HCT116 (cell line): ENCODE measurements around the gene RXFP2. TPM values are rescaled to one million over a fixed set of nuclear protein-coding genes. Genes with fewer than 3 reads are reported as not detected.

Source experiments
- ATAC-seq: fragments of 200-7000 bp; cut with Tn5 transposase; 2 replicates; pipeline ENCODE4 v1.9.1; 2020; ENCODE audit warnings: mild to moderate bottlenecking, moderate library complexity
- BruUV-seq: library from RNA; stranded (reverse); fragments of 400-500 nt; replicated peaks from 2 replicates; lab custom pipeline; 2021; lab: Mats Ljungman, UMichigan
- CTCF ChIA-PET: fragments of 300-600 bp; sonication (Branson Sonifier 250); formaldehyde crosslinking; loops from one replicate; lab custom pipeline; 2021; ENCODE audit warnings: antibody characterized with exemption; lab: Charles Lee
- POLR2A ChIA-PET: fragments of 300-600, 350-600 bp; sonication (Branson Sonifier 250); formaldehyde crosslinking; loops from one replicate; lab custom pipeline; 2021; ENCODE audit warnings: antibody characterized with exemption; lab: Charles Lee
- RAD21 ChIA-PET, 2 experiments: fragments of 300-600 bp; sonication (Branson Sonifier 250); formaldehyde crosslinking; loops; one replicate each; lab custom pipeline; 2023; ENCODE audit warnings: low total read pairs in 2 of 2; ENCODE audit not compliant: uncharacterized antibody in 2 of 2, unreplicated experiment in 2 of 2, low non-redundant PET in 1 of 2; lab: Charles Lee
- DNase-seq: peaks from one replicate; pipeline ENCODE4 v3.0.0-alpha.2; 2010; ENCODE audit warnings: low read depth, low spot score
- H2AFZ ChIP-seq: fragments of 200-600 bp; shearing (Covaris generic), sonication (generic); 2 replicates; pipeline ENCODE4 v1.6.1; 2017; ENCODE audit warnings: low read depth, mixed run types, mixed read lengths, antibody characterized with exemption, low read length; ENCODE audit not compliant: poor library complexity, severe bottlenecking
- H3K27ac ChIP-seq: 2 replicates; pipeline ENCODE4 v1.5.1; 2012; ENCODE audit warnings: low read depth, low read length
- H3K27me3 ChIP-seq: fragments of 200-600 bp; sonication (generic); 2 replicates; pipeline ENCODE4 v1.6.1; 2016; ENCODE audit warnings: mixed run types, low read length, mixed read lengths; ENCODE audit not compliant: insufficient read depth
- H3K36me3 ChIP-seq, 2 experiments: fragments of 200-500 bp in 1 of 2; fragments of 200-600 bp in 1 of 2; sonication (Bioruptor generic) in 1 of 2; sonication (generic) in 1 of 2; 2 replicates each; pipeline versions ENCODE4 v1.5.1 to v1.6.1; 2014 to 2016; ENCODE audit warnings: low read length in 2 of 2, inconsistent platforms in 1 of 2, mixed read lengths in 1 of 2, mixed run types in 1 of 2; ENCODE audit not compliant: insufficient read depth in 2 of 2, control insufficient read depth in 1 of 2
- H3K4me1 ChIP-seq, 2 experiments: fragments of 200-600 bp in 1 of 2; sonication (generic) in 1 of 2; 2 replicates each; pipeline versions ENCODE4 v1.5.1 to v1.6.1; 2012 to 2017; ENCODE audit warnings: low read length in 2 of 2, inconsistent platforms in 1 of 2, mild to moderate bottlenecking in 1 of 2, mixed read lengths in 1 of 2, mixed run types in 1 of 2, moderate library complexity in 1 of 2; ENCODE audit not compliant: insufficient read depth in 2 of 2, control insufficient read depth in 1 of 2
- H3K4me2 ChIP-seq: fragments of 200-600 bp; sonication (generic); 2 replicates; pipeline ENCODE4 v1.6.1; 2017; ENCODE audit warnings: mixed run types, low read length, mixed read lengths
- H3K4me3 ChIP-seq, 2 experiments: fragments of 200-600 bp in 1 of 2; sonication (generic) in 1 of 2; replicated peaks in 1 of 2; 2 replicates each; pipeline ENCODE4 v1.5.1; 2011 to 2016; ENCODE audit warnings: low read length in 2 of 2, control low read depth in 1 of 2, low read depth in 1 of 2, mild to moderate bottlenecking in 1 of 2, mixed read lengths in 1 of 2, mixed run types in 1 of 2
- H3K79me2 ChIP-seq: fragments of 200-600 bp; sonication (generic); 2 replicates; pipeline ENCODE4 v1.6.1; 2017; ENCODE audit warnings: mild to moderate bottlenecking, mixed run types, low read length, moderate library complexity, mixed read lengths; ENCODE audit not compliant: insufficient read depth
- H3K9ac ChIP-seq: fragments of 200-600 bp; sonication (generic); 2 replicates; pipeline ENCODE4 v1.6.1; 2016; ENCODE audit warnings: low read length, mixed read lengths
- H3K9me2 ChIP-seq: fragments of 200-600 bp; sonication (generic), shearing (Covaris generic); 2 replicates; pipeline ENCODE4 v1.6.1; 2017; ENCODE audit warnings: mixed run types, mild to moderate bottlenecking, moderate library complexity; ENCODE audit not compliant: insufficient read depth
- H3K9me3 ChIP-seq, 2 experiments: fragments of 200-500 bp in 1 of 2; fragments of 200-600 bp in 1 of 2; sonication (Bioruptor generic) in 1 of 2; sonication (generic) in 1 of 2; 2 replicates each; pipeline ENCODE4 v1.6.1; 2014 to 2017; ENCODE audit warnings: low read length in 2 of 2, mixed read lengths in 2 of 2, inconsistent platforms in 1 of 2, low read depth in 1 of 2, mild to moderate bottlenecking in 1 of 2, mixed run types in 1 of 2, moderate library complexity in 1 of 2; ENCODE audit not compliant: control insufficient read depth in 1 of 2, insufficient read depth in 1 of 2
- H4K20me1 ChIP-seq: fragments of 200-600 bp; sonication (generic), shearing (Covaris generic); 2 replicates; pipeline ENCODE4 v1.6.1; 2017; ENCODE audit warnings: mixed run types, mild to moderate bottlenecking, moderate library complexity; ENCODE audit not compliant: insufficient read depth
- EGR1 ChIP-seq: IDR thresholded peaks from 2 replicates; pipeline ENCODE4 v1.6.1; 2012; ENCODE audit warnings: low read depth
- EZH2phosphoT487 ChIP-seq: fragments of 200-600 bp; IDR thresholded peaks from 2 replicates; pipeline ENCODE4 v1.6.1; 2018; ENCODE audit warnings: antibody characterized with exemption, borderline replicate concordance
- FOSL1 ChIP-seq: IDR thresholded peaks from 2 replicates; pipeline ENCODE4 v1.6.1; 2012; ENCODE audit warnings: low read depth
- POLR2AphosphoS5 ChIP-seq: IDR thresholded peaks from 2 replicates; pipeline ENCODE4 v1.6.1; 2011; ENCODE audit warnings: mild to moderate bottlenecking, low read depth, low read length, moderate library complexity
- SRF ChIP-seq: IDR thresholded peaks from 2 replicates; pipeline ENCODE4 v1.6.1; 2012; ENCODE audit warnings: low read depth
- TCF7L2 ChIP-seq: IDR thresholded peaks from 2 replicates; pipeline ENCODE4 v1.7.0; 2011; ENCODE audit warnings: borderline replicate concordance, inconsistent platforms; ENCODE audit not compliant: insufficient read depth, insufficient read length; ENCODE audit errors: extremely low read depth
- intact Hi-C: fragments of 100-400 bp; cut with micrococcal nuclease; formaldehyde crosslinking; loops from 2 replicates; pipeline ENCODE4 v1.10.0; 2022
- total RNA-seq: library from RNA; stranded (reverse); gene quantifications from one replicate; pipeline ENCODE4 v1.2.1, GENCODE V29; 2021; ENCODE audit not compliant: unreplicated experiment
- TF ChIP-seq, protein P1 (sequence below): IDR thresholded peaks from 2 replicates; pipeline ENCODE4 v1.6.1; 2012; ENCODE audit warnings: low read depth

The RXFP2 gene
- total RNA-seq, 1 experiment from 2014 or later: not detected

DNA sequence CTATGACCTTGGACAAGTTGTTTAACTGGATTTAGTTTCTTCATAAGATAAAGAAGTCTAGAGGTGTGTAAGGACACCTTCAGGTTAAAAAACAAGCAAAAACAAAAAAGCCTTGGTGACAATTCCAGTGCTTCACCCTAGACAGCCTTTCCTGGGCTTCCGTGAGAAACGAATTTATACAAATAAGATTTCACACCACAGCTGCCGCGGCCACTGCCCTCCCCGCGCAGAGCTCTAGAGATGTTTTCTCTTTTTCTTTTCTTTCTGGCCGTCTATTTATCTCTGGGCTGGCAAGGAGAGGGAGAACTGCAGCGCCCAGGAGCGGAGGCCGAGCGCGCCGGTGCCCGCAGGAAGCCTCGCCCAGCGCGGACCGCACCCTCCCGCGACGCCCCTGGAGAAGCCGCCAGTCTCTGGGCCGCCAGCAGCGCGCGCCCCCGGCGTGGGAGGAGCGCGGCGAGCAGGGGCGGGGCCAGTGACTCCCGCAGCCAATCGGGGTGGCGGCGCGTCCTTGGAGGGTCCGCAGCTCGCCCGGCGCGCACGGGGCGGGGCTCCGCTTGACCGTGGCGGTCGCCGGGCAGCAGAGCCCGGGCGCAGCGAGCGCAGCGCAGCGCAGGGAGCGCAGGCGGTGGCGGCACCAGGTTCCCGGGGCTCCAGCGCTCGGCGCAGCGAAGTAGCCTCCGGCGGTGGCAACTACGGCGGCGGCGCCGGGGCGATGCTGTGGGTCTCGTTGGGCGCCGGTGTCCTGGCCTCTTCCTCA lies 107.0 kb downstream of the RXFP2 start:
- Histone ChIP-seq H2AFZ (peak overlapping the region; percentile 89), H3K9me3 (no peaks in the 10 kb centered on the region), H3K27me3 (peaks cover 59% of the 10 kb centered on the region), H4K20me1 (no peaks in the 10 kb centered on the region), H3K4me1 (peaks cover 8 to 9% of the 10 kb centered on the region in 2 experiments), H3K4me3 (peak overlapping the region; percentile 44 to 58), H3K79me2 (no peaks in the 10 kb centered on the region), H3K36me3 (no peaks in the 10 kb centered on the region), H3K9me2 (no peaks in the 10 kb centered on the region), H3K27ac (no peak overlapping the region), H3K9ac (no peak overlapping the region), H3K4me2 (peak overlapping the region; percentile 92)
- TF ChIP-seq EZH2phosphoT487 (no peak), TCF7L2 (peak; percentile 18)
- ChIA-PET POLR2A (no interaction called here), RAD21 (interaction anchor here in 1 of 2 experiments (0.6 kb wide), 2 partner anchors 21 to 157 kb away, joined by 3 to 5 read pairs; no protein-coding TSS in a partner anchor), CTCF (no interaction called here)
- DNase-seq: peak; percentile 51
- peak; percentile 98 for ATAC-seq
- BruUV-seq: no TSS peak
- intact Hi-C loops: no loop called here

DNA sequence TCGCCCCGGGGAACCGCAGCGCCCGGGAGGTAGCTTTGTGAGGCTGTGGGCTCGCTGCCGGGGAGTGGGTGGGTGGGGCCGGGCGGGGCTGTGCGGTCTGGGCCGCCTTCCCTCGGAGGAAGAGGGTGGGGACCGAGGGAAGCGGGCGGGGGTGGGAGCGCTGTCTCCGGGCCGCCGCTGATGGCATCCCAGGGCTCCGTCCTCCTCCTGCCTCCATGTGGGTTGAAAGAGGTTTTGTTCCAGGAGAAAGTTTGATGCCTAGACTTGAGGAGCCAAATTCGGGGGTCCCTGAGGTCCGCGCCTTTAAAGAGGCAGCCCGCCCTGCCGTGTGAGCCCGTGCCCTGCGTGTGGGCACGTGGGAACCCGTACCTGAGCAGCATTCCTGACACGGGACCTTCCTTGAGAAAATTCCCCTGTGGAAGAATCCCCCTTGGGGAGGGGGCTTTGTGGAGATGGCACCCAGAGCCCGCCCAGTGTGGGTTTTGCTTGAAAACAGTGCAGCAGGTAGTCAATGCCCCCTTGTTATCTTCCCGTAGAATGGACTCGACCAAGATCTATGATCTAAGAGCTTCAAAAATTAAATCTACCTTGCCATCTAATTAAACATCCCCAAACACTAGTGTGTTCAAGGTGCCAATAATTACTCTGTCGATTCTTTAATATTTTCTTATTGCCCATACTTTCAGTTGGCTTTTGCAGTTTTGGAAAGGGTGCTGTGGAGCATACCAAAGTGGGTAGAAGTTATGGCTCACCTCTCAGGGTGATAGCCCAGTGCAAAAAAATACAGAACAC lies 107.8 kb downstream of the RXFP2 start:
- no peaks in the 10 kb centered on the region for H3K36me3 ChIP-seq
- intact Hi-C loops: no loop called here
- BruUV-seq: no TSS peak
- peak overlapping the region; percentile 22 for H2AFZ ChIP-seq
- no peaks in the 10 kb centered on the region for H3K79me2 ChIP-seq
- H3K4me2 ChIP-seq: peak overlapping the region; percentile 92
- peak overlapping the region; percentile 44 to 58 for H3K4me3 ChIP-seq
- H4K20me1 ChIP-seq: no peaks in the 10 kb centered on the region
- RAD21 ChIA-PET: interaction anchor here in 1 of 2 experiments (0.6 kb wide), 1 partner anchor 156 kb away, joined by 3 read pairs; no protein-coding TSS in a partner anchor
- POLR2A ChIA-PET: no interaction called here
- no peak overlapping the region for H3K9ac ChIP-seq
- TF ChIP-seq FOSL1 (no peak), EGR1 (no peak), POLR2AphosphoS5 (no peak), TCF7L2 (no peak), SRF (no peak)
- TF ChIP-seq, protein P1, sequence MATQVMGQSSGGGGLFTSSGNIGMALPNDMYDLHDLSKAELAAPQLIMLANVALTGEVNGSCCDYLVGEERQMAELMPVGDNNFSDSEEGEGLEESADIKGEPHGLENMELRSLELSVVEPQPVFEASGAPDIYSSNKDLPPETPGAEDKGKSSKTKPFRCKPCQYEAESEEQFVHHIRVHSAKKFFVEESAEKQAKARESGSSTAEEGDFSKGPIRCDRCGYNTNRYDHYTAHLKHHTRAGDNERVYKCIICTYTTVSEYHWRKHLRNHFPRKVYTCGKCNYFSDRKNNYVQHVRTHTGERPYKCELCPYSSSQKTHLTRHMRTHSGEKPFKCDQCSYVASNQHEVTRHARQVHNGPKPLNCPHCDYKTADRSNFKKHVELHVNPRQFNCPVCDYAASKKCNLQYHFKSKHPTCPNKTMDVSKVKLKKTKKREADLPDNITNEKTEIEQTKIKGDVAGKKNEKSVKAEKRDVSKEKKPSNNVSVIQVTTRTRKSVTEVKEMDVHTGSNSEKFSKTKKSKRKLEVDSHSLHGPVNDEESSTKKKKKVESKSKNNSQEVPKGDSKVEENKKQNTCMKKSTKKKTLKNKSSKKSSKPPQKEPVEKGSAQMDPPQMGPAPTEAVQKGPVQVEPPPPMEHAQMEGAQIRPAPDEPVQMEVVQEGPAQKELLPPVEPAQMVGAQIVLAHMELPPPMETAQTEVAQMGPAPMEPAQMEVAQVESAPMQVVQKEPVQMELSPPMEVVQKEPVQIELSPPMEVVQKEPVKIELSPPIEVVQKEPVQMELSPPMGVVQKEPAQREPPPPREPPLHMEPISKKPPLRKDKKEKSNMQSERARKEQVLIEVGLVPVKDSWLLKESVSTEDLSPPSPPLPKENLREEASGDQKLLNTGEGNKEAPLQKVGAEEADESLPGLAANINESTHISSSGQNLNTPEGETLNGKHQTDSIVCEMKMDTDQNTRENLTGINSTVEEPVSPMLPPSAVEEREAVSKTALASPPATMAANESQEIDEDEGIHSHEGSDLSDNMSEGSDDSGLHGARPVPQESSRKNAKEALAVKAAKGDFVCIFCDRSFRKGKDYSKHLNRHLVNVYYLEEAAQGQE: no peak
- H3K27me3 ChIP-seq: peaks cover 64% of the 10 kb centered on the region
- H3K9me3 ChIP-seq: no peaks in the 10 kb centered on the region
- DNase-seq: no peak
- CTCF ChIA-PET: no interaction called here
- ATAC-seq: peak; percentile 48
- H3K4me1 ChIP-seq: peaks cover 8 to 9% of the 10 kb centered on the region in 2 experiments
- no peaks in the 10 kb centered on the region for H3K9me2 ChIP-seq
- no peak overlapping the region for H3K27ac ChIP-seq
